DMS153 (cell line): Measurements from ENCODE around the gene OXSR1.
"Not testable (repeated sequence)": the region's sequence is repeated elsewhere in the genome, so short reads cannot be mapped to it uniquely, and the experiment has no call there.

ENCODE experiments used
- DNase-seq: peaks from one replicate; lab custom pipeline; 2025; lab: John Stamatoyannopoulos, UW

OXSR1 gene

DNA sequence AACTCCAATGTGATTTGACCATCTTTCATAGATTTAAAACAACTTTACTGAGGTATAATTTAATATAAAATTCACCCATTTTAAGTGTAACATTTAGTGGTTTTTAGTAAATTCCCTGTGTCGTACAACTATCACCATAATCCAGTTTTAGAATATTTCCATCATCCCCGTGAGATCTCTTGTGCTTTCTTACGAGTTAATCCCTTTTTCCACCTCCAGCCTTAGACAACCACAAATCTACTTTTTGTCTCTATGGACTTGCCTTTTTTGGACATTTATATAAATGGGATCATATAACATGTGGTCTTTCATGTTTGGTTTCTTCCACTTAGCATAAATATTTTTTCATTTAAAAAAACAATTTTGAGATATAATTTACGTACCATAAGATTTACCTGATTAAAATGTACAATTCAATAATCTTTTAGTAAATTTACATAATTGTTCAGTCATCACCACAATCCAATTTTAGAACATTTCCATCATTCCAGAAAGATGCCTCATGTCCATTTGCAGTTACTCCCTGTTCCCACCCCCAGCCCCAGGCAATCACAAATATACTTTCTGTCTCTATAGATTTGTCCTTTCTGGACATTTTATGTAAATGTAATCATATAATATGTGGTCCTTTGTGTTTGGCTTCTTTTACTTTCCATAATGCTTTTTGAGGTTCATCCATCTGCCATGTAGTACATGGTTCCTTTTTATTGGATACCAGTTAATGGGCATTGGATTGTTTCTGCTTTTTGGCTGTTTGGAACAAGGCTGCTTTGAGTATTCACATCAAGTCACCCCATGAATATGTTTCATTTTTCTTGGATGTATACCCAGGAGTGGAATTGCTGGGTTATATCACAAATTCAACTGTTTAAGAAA is 3.1 kb downstream of the OXSR1 start:
- no peak for DNase-seq

DNA sequence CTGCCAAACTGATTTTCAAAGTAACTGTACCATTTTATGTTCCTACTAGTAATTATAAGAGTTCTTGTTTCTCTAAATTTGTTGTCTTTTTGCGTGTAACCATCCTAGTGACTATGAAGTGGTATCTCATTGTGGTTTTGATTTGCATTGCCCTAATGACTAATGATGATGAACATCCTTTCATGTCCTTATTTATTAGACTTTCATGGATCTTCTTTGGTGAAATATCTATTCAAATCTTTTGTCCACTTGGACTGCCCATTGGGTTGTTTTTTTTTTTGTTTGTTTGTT is 3.6 kb downstream of the OXSR1 start:
- DNase-seq: no peak

DNA sequence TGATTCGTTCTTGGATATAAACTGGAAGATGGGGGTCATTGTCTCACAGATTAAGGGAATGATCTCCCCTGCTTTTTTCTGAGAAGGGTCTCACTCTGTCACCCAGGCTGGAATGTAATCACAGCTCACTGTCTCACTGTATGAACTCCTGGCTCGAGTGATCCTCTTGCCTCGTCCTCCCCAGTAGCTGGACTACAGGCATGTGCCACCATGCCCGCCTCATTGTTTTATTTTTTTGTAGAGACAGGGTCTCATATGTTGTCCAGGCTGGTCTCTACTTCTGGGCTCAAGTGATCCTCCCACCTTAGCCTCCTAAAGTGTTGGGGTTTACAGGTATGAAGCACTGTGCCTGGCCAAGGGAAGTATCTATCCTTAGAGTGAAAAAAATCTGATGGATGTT is 5.4 kb downstream of the OXSR1 start:
- DNase-seq: no peak

DNA sequence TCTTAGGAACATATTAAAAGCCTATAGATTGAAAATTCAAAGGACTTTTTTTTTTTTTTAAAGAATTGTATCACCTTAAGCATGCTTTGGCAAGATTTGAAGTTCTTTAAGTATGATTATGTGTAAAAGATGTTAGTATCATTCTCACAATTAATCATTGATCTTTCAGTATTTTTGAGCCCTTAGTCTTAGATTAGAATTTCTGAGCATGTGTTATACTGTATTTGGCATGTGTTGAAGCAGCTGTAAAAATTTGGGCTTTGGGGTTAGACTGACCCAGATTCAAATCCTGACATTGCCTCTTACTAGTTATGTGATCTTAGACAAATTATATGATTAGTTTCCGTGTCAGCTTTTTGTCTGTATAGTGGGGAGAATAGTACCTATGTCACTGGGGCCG is 6.3 kb downstream of the OXSR1 start:
- DNase-seq: no peak

DNA sequence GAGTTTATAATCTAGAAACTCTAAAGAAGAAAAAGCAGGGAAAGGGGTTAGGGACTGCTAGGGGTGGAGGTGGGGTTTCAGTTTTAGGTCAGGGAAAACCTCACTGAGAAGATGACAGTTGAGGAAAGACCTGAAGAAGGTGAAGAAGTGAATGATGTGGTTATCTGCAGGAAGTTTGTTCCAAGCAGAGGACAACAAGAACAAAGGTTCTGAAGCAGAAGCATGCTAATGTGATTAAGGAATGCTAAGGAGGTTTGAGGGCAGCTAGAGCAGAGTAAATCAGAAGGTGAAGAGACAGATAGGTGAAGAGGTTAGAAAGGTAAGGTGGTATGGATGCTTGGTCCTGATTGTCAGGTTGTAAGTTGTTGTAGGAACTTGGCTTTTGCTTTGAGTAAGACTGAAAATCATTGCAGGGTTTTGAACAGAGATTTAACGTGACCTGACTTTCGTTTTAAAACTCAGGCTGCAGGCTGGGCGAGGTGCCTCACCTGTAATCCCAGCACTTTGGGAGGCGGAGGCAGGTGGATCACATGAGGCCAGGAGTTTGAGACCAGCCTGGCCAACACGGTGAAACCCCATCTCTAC is 8.6 kb downstream of the OXSR1 start:
- DNase-seq: no peak

DNA sequence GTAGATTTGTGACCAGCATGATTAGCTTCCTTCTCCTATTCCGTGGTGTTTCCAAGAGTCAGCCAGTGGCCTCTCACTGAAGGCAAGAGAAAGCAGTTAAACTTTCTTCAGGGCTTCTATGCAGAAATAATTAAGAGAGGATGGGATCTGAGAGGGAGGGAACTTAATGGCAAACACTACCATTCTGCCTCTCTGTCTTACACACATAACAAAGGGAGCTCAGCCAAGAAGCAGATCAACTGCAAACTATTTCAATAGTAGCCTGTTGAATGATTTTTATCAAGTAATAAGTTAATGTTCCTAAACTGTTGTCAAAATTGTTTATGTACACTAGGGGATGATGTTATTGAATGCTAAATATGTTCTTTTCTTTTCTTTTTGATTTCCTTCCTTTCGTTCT is 11.8 kb downstream of the OXSR1 start:
- DNase-seq: no peak

DNA sequence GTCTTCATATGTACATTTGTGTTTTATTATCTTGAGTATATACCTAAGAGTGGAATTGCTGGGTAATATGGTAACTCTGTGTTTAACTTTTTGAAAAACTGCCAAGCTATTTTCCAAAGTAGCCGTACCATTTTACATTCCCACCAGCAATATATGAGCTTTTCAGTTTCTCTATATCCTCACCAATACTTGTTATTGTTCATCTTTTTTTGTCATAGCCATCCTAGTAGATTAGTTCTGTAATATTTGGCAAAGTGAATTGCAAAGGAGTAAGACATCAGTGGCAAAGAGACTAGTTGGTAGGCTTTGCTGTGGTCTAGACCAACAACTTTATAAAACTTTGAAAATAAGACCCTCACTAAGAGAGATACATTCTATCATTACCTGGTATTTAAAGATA is 21.4 kb downstream of the OXSR1 start:
- DNase-seq: no peak

DNA sequence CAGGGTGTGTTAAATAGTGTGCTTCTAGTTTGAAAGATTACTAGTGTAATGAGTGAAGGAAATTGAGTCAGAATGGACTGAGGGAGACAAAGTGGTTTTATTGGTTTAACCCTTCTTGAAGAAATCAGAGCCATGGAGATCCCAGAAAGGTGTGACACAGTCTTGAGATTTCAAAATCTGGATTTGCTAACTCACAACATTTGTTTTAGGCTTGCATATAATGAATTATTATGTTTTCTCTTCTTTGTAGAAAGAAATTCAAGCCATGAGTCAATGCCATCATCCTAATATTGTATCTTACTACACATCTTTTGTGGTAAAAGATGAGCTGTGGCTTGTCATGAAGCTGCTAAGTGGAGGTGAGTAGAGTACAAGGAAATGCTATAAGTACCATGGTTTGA is 25.1 kb downstream of the OXSR1 start:
- no peak for DNase-seq

DNA sequence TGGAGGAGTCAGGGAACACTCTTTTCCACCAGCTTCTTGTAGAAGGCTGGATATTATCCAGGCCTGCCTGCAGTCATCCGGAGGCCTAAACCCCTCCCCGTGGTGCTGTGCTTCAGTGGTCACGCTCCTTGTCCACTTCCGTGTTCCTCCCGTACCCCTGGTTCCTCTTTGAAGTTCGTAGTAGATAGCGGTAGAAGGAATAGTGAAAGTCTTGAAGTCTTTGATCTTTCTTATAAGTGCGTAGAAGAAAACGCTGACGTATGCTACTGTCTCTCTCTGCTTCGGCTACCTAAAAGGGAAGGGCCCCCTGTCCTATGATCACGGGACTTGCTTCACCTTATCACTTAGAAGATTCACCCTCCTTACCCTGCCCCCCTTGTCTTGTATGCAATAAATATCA is 37.6 kb downstream of the OXSR1 start:
- not testable (repeated sequence) for DNase-seq

DNA sequence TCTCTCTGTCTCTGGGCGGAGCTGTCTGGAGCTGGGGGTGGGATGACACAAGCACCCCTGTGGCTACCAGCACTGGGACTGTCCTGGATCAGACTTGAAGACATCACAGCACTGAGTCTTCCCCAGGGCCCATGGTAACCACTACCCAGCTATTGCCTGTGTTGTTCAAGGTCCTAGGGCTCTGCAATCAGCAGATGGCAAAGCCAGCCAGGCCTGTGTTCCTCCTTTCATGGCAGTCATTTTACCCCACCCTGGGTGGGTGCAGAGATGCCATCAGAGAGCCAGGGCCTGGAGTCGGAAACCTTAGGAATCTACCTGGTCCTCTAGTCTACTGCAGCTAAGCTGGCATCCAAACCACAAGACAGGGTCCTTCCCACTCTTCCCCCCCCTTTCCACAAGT is 38.4 kb downstream of the OXSR1 start:
- no peak for DNase-seq

DNA sequence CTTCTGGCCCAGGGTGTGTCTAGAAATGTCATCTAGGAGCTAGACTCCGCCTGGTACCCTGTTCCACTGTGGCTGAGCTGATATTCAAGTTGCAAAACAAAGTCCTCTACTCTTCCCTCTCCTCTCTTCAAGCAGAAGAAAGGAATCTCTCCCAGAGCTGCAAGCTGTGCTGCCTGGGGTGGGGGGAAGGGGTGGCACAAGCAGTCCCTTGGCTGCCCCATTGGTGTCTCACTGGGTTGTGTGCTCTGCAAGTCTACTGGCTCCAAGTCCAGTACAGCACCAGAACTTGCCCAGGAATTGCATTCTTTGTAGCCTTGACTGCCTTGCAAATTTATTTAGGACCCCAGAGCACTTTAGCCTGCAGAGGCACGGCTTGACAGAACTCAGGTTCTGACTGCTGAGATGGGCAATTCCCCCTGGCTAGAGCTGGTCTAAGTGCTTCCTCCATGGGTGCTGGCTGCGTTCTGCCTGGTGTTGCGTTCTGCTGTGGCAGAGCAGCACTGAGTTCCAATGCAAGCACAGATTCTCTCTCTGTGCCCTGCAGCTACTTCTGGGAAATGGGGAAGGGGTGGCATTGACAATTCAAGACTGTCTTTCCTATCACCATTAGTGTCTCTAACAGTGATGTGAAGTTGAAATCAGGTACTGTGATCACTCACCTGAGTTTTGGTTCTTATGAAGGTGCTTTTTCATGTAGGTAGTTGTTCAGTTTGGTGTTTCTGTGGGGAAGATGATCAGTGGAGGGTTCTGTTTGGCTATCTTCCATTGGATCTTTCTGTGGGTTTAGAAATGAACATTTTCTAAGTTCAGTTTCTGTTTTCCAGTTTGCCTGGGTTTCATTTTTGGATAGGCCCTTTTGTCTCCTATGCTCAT is 39.5 kb downstream of the OXSR1 start:
- DNase-seq: no peak

DNA sequence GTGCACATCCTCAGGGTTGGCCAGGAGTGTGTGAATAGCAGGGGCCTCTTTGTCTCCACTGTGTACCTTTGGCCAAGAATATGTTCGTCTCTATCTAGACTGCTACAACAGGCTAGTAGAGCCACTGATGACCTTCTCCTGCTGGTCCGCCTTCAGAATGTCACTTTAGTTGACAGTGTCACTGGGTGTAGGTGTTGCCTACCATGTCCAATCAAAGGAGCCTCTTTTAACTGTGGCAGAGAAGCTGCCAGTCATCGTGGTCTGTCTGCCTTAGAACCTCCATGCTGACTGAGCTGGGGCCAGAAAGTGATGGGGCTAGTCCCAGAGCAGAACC is 40.1 kb downstream of the OXSR1 start:
- DNase-seq: no peak

DNA sequence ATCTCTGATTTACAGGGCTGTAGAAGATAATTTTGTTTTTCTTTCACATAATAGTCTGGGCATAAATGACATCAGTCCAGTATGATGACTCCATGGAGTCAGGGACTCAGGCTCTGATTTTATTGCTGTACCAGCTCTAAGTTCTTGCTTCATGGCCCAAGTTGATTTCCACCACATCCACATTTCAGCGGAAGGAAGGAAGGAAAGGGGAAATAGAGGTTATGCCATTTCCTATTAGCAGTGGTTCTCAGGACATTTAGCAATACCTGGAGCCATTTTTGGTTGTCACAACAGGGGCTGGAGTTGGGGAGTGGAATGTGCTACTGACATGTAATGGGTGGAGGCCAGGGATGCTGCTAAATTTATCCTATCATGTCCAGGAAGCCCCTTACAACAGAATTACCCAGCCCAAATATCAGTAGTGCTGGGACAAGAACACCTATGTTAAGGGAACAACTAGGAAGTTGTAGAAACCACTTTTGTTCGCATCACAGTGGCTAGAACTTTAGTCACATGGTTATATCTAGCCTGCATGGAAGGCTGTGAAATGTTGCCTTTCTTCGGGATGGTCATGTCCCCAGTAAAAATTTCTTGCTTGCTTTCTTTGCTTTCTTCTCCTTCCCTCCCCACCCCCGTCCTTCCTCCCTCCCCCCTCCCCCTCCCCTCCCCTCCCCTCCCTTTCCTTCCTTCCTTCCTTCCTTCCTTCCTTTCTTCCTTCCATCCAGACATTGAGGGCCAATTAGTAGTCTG is 42.1 kb downstream of the OXSR1 start:
- DNase-seq: no peak

DNA sequence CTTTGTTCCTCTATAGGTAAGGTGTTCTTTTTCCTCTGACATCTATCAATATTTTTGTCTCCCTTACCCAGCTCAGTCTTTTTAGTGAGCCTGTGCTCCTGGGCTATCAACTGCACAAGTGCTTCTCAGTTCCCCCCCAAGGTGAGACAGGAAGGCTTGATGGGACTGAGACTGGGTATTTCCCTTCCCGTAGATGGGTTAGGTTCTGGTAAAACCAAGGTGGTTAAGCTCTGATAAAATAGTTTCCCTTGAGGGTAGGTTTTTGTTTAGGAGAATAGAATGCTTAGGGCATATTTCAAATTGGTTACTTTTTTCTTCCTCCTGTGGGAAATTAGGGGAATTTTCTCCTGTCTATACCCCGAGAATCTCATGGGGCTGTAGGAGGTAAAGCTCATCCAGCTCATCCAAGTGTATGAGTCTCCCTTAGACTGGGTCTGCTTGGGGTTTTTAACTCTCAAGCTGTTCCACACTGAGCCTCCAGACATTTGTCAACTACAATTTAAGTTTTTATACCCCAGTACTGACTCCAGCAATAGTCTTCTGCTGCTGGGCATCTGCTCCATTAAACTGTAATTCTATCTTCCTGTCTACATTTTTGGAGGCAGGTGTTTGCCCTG is 44.9 kb downstream of the OXSR1 start:
- no peak for DNase-seq

DNA sequence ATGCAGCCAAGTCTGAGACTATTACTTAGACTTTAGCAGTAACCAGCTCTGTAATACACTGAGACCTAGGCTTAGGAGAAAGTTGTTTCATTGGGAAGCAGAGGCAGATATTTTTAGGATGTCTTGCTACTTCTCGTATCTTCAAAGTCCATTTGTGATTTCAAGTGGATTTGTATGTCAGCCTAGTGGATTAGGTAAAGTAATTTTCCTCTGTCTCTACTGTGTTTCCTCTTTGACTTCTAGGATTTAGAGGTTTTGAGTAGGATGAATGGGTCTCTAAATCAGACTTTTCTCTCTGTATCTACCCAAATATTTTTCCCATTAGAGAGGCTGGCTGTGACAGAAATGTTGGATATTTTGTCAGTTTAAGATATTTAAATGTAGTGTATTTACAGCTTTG is 46.8 kb downstream of the OXSR1 start:
- no peak for DNase-seq

DNA sequence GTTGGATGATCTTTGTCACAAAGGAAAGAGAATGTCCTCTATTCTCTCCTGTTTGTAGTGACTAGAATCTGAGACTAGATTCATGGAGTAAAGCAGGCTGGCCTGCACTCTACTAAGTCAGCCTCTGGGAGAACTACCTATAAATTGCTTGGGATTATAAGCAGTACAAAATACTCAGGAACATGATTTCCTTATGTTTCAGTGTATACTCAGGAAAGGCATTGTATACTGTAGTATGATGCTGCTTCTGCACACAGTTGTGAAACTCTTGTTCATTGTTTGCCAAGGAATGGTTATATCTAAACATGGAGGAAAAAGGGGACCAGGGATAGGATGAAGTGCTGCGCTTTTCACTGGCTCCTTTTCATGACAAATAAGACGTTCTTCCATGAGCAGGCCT is 49.2 kb downstream of the OXSR1 start:
- no peak for DNase-seq

DNA sequence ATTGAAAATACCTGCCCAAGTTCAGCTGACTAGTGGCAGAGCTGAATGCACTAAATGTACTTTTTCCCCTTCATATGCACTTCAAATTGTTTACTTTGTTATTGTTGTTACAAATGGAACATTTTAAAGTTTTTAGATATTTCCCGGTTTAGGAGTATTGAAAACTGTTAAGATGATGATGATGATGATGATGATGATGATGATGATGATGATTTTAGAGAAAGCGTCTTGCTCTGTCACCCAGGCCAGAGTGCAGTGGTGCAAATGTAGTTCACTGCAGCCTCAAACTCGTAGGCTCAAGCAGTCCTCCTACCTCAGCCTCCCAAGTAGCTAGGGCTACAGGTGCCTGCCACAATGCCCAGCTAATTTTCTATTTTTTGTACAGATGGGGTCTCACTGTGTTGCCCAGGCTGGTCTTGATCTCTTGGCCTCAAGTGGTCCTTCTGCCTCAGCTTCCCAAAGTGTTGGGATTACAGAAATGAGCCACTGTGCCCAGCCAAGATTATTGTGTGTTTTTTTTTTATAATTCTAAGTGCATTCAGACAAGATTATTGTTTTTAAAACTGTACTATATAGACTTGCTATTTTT is 54.4 kb downstream of the OXSR1 start:
- DNase-seq: no peak

DNA sequence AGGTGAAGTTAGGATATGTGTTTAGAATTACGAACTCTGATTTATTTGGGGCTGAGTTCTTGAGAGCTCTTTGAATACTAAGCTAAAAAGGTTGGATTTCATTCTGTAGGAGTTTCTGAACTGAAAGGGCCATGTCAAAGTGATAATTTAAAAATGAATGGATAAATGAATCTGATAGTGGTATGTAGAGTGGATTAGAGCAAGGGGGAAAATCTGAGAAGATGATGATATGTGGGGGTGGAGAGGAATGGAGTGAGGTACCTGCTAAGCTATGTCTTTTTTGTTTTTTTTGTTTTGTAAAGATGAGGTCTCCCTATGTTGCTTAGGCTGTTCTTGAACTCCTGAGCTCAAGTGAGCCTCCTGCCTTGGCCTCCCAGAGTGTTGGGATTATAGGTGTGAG is 55.7 kb downstream of the OXSR1 start:
- no peak for DNase-seq

DNA sequence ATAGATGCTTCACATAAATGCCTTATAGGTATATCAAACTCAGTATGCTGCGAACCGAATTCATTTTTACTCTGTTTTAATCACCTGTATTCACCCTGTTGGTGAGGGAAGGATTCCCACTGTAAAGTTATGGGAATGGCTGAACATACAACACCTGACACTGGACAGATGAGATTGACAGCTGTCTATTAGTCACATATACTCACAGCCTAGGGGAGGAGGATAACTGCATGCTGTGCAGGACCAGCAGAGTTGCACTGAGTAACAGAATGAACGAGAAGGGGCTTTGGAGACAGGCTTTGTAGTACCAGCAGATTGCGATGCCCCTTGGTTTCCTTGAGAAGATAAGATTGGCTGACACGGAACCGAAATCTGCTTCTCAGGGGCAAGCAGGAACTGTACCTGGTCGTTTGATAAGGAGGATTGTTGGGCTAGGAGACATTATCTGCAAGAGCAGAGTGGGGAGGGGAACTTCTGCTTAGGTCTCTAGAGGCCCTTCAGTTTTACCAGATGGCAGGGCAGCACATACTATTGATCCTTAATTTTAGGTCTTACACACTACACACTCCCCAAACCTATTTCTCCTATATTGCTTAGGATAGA is 56.8 kb downstream of the OXSR1 start:
- DNase-seq: no peak

DNA sequence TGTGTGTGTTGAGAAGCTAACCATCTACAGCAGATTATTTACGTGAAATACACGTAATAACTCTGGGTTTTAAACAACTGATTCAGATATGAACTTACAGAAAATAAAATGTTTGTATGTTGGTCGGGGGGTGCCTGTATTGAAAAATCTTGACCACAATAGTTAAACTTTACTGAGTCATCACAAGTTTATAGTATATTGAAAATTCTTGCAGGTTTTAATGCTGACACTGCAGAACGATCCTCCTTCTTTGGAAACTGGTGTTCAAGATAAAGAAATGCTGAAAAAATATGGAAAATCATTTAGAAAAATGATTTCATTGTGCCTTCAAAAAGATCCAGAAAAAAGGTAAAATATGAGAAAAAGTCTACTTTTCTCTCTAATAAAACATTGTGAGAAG is 59.0 kb downstream of the OXSR1 start:
- DNase-seq: no peak

DNA sequence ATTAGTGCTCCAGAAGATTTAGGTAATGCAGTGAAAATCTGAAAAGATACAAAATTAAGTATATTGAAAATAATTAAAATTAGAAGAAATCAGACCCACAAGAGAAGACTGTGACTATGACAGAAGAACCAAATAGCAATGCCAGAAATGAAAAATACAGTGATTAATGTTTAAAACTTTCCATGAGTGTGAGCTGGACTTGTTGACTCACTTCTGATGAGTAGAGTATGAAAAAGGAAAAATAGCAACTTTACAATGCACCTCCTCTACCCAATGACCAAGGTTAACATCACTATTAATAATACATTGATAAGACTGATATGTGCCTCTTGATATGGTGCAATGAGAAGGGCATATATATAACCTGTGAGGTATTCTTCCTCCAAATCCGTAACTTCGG is 60.9 kb downstream of the OXSR1 start:
- DNase-seq: no peak
